SK-N-SH (cell line): ENCODE measurements around the gene FBXO4. TPM values are rescaled to one million over a fixed set of nuclear protein-coding genes. Genes with fewer than 3 reads are reported as not detected.

Experiments
- CTCF ChIA-PET: fragments of 300-600, 350-600 bp; formaldehyde crosslinking; extraction: SDS; loops from one replicate; lab custom pipeline; 2021; lab: Yijun Ruan, JAX
- POLR2A ChIA-PET: fragments of 350-600 bp; sonication (Branson Sonifier 250); formaldehyde crosslinking; extraction: SDS; loops from one replicate; lab custom pipeline; 2020; ENCODE audit warnings: antibody characterized with exemption, inconsistent platforms; lab: Yijun Ruan, JAX
- DNase-seq: peaks from one replicate; pipeline ENCODE4 v3.0.0; 2012
- H2AFZ ChIP-seq: fragments of 200-600 bp; sonication (generic); 2 replicates; pipeline ENCODE4 v1.8.1; 2016; ENCODE audit warnings: antibody characterized with exemption, mild to moderate bottlenecking, low read depth
- H3F3A ChIP-seq: fragments of 200-600 bp; sonication (generic); replicated peaks from 2 replicates; pipeline ENCODE3; 2016; ENCODE audit warnings: antibody characterized with exemption, mild to moderate bottlenecking; ENCODE audit not compliant: insufficient read depth
- H3K27ac ChIP-seq, 2 experiments: fragments of 200-500 bp in 1 of 2; fragments of 200-600 bp in 1 of 2; sonication (Bioruptor generic) in 1 of 2; sonication (generic), shearing (Covaris generic) in 1 of 2; 2 replicates each; pipeline versions ENCODE4 v1.5.1 to v1.6.1; 2014 to 2016; ENCODE audit warnings: low read depth in 2 of 2, inconsistent platforms in 1 of 2, low read length in 1 of 2, mild to moderate bottlenecking in 1 of 2, mixed read lengths in 1 of 2
- H3K27me3 ChIP-seq: fragments of 200-600 bp; sonication (generic), shearing (Covaris generic); 2 replicates; pipeline ENCODE4 v1.6.1; 2016; ENCODE audit warnings: mixed run types; ENCODE audit not compliant: insufficient read depth
- H3K36me3 ChIP-seq, 2 experiments: fragments of 200-500 bp in 1 of 2; fragments of 200-600 bp in 1 of 2; sonication (Bioruptor generic) in 1 of 2; sonication (generic) in 1 of 2; replicated peaks in 1 of 2; 2 replicates each; pipeline versions ENCODE3 to v1.5.1; 2014 to 2016; ENCODE audit warnings: low read length in 1 of 2, mild to moderate bottlenecking in 1 of 2; ENCODE audit not compliant: insufficient read depth in 2 of 2, control insufficient read depth in 1 of 2
- H3K4me1 ChIP-seq, 2 experiments: fragments of 200-500 bp in 1 of 2; fragments of 200-600 bp in 1 of 2; sonication (Bioruptor generic) in 1 of 2; sonication (generic), shearing (Covaris generic) in 1 of 2; 2 replicates each; pipeline versions ENCODE4 v1.5.1 to v1.6.1; 2014 to 2016; ENCODE audit warnings: low read depth in 1 of 2, low read length in 1 of 2, mixed run types in 1 of 2; ENCODE audit not compliant: insufficient read depth in 2 of 2, control insufficient read depth in 1 of 2
- H3K4me2 ChIP-seq: fragments of 200-600 bp; sonication (generic), shearing (Covaris generic); 2 replicates; pipeline ENCODE4 v1.6.1; 2017; ENCODE audit warnings: mixed run types
- H3K4me3 ChIP-seq, 2 experiments: fragments of 200-500 bp in 1 of 2; fragments of 200-600 bp in 1 of 2; sonication (Bioruptor generic) in 1 of 2; sonication (generic), shearing (Covaris generic) in 1 of 2; 2 replicates each; pipeline versions ENCODE4 v1.5.1 to v1.8.1; 2014 to 2016; ENCODE audit warnings: low read depth in 2 of 2, inconsistent platforms in 1 of 2, low read length in 1 of 2, mild to moderate bottlenecking in 1 of 2, mixed read lengths in 1 of 2, moderate library complexity in 1 of 2
- H3K79me2 ChIP-seq: fragments of 200-600 bp; sonication (generic); 2 replicates; pipeline ENCODE4 v1.8.1; 2017; ENCODE audit warnings: mild to moderate bottlenecking; ENCODE audit not compliant: insufficient read depth
- H3K9ac ChIP-seq: fragments of 200-600 bp; sonication (generic); 2 replicates; pipeline ENCODE4 v1.6.1; 2017; ENCODE audit warnings: mixed run types
- H3K9me2 ChIP-seq: fragments of 200-600 bp; sonication (generic); 2 replicates; pipeline ENCODE4 v1.6.1; 2017; ENCODE audit warnings: mixed run types
- H3K9me3 ChIP-seq: fragments of 200-600 bp; sonication (generic); 2 replicates; pipeline ENCODE4 v1.6.1; 2017; ENCODE audit warnings: mixed run types, mild to moderate bottlenecking, moderate library complexity
- H4K20me1 ChIP-seq: fragments of 200-600 bp; sonication (generic); 2 replicates; pipeline ENCODE4 v1.6.1; 2017; ENCODE audit warnings: mild to moderate bottlenecking, mixed run types; ENCODE audit not compliant: insufficient read depth
- CTCF ChIP-seq: fragments of 200-600 bp; sonication (generic); IDR thresholded peaks from 2 replicates; pipeline ENCODE4 v1.6.1; 2017; ENCODE audit warnings: antibody characterized with exemption, mild to moderate bottlenecking, moderate library complexity
- FOSL2 ChIP-seq: IDR thresholded peaks from 2 replicates; pipeline ENCODE4 v1.4.0; 2012; ENCODE audit warnings: low read depth, mild to moderate bottlenecking, moderate library complexity, borderline replicate concordance
- FOXJ3 ChIP-seq: sonication (generic); formaldehyde crosslinking; IDR thresholded peaks from 2 replicates; pipeline ENCODE4 v1.5.1; 2020; ENCODE audit warnings: mild to moderate bottlenecking, missing genetic modification reagents
- FOXM1 ChIP-seq: IDR thresholded peaks from 2 replicates; pipeline ENCODE4 v1.4.0; 2012; ENCODE audit warnings: low read depth, mild to moderate bottlenecking
- GATA2 ChIP-seq: sonication (generic); formaldehyde crosslinking; IDR thresholded peaks from 2 replicates; pipeline ENCODE4 v1.5.0; 2020; ENCODE audit warnings: mild to moderate bottlenecking, missing genetic modification reagents
- MXI1 ChIP-seq: IDR thresholded peaks from 2 replicates; pipeline ENCODE4 v1.6.1; 2012; ENCODE audit warnings: mild to moderate bottlenecking, low read depth, low read length, improper control_type of control experiment
- NFIC ChIP-seq: IDR thresholded peaks from 2 replicates; pipeline ENCODE4 v1.4.0; 2012; ENCODE audit warnings: borderline replicate concordance
- PBX3 ChIP-seq: IDR thresholded peaks from 2 replicates; pipeline ENCODE4; 2012
- RFX5 ChIP-seq: IDR thresholded peaks from 2 replicates; pipeline ENCODE4 v1.6.1; 2012; ENCODE audit warnings: mild to moderate bottlenecking, improper control_type of control experiment, low read length
- RXRA ChIP-seq: IDR thresholded peaks from 2 replicates; pipeline ENCODE4 v1.4.0; 2012; ENCODE audit warnings: low read depth, mild to moderate bottlenecking, borderline replicate concordance
- SIN3A ChIP-seq: IDR thresholded peaks from 2 replicates; pipeline ENCODE4 v1.6.1; 2012; ENCODE audit warnings: low read depth, mild to moderate bottlenecking, low read length, moderate library complexity, borderline replicate concordance
- SMC3 ChIP-seq: IDR thresholded peaks from 2 replicates; pipeline ENCODE4 v1.6.1; 2012; ENCODE audit warnings: low read depth, low read length, improper control_type of control experiment
- USF2 ChIP-seq: fragments of 150-350 bp; IDR thresholded peaks from 2 replicates; pipeline ENCODE4 v1.6.1; 2017; ENCODE audit warnings: antibody characterized with exemption, low read length, low read depth, borderline replicate concordance
- WGBS: methylation state at CpG from one replicate; pipeline ENCODE4 v1.1.6; 2017; ENCODE audit warnings: low lambda C conversion rate; 5-methylcytosine and 5-hydroxymethylcytosine counted together
- polyA plus RNA-seq, 3 experiments: library from polyadenylated mRNA; depleted of rRNA; stranded (reverse); fragments of >200 nt; gene quantifications; 2 replicates each; pipeline ENCODE4 v1.2.3, GENCODE V29; 2012
- TF ChIP-seq, protein P1 (sequence below): fragments of 150-350 bp; IDR thresholded peaks from 2 replicates; pipeline ENCODE4 v1.6.1; 2016; ENCODE audit warnings: mild to moderate bottlenecking, low read depth, low read length
- TF ChIP-seq, protein P2 (sequence below): IDR thresholded peaks from 2 replicates; pipeline ENCODE4 v1.4.0; 2012; ENCODE audit warnings: low read depth, borderline replicate concordance

Gene FBXO4
- polyA plus RNA-seq, 1 of the 3 experiments (the other 2 are of a cell fraction), result 2.9 TPM

DNA sequence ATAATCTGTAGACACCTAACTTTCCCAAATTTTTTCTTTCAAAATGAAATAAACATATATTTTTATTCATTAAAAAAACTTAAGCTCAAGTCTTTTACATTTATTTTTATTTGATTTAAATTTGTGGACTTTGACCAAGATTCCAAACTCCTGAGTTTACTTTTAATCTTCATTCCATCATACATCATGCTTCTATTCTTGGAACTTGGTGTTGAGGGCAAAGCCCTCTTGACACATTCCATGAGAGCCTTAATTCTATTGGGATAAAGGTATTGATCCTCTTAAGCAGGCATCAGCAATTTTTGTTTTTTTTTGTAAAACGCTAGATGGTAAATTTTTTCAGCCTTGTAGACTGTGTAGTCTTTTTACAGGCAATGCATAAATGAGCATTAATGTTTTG is 53.6 kb downstream of the FBXO4 start:
- no peaks in the 10 kb centered on the region for H3F3A ChIP-seq
- no peak overlapping the region for H3K9ac ChIP-seq
- no peak overlapping the region for H3K4me3 ChIP-seq
- no peaks in the 10 kb centered on the region for H3K4me1 ChIP-seq
- WGBS, result 3% methylated on average over 1 of the region's 1 CpG
- H2AFZ ChIP-seq, result no peak overlapping the region
- ChIA-PET POLR2A (no interaction called here), CTCF (interaction anchor here (1.6 kb wide), 1 partner anchor 26 kb away, joined by 6 read pairs; no protein-coding TSS in a partner anchor)
- H3K27me3 ChIP-seq, result no peaks in the 10 kb centered on the region
- no peak for TF ChIP-seq GATA2 (CRISPR knock-in tag)
- TF ChIP-seq USF2, result no peak
- TF ChIP-seq RXRA, result no peak
- TF ChIP-seq, protein P1, sequence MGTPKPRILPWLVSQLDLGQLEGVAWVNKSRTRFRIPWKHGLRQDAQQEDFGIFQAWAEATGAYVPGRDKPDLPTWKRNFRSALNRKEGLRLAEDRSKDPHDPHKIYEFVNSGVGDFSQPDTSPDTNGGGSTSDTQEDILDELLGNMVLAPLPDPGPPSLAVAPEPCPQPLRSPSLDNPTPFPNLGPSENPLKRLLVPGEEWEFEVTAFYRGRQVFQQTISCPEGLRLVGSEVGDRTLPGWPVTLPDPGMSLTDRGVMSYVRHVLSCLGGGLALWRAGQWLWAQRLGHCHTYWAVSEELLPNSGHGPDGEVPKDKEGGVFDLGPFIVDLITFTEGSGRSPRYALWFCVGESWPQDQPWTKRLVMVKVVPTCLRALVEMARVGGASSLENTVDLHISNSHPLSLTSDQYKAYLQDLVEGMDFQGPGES, result no peak
- TF ChIP-seq FOXJ3 (CRISPR knock-in tag), result no peak
- no peak for TF ChIP-seq PBX3
- TF ChIP-seq FOSL2, result no peak
- TF ChIP-seq SMC3, result no peak
- TF ChIP-seq FOXM1, result no peak
- TF ChIP-seq RFX5, result no peak
- TF ChIP-seq SIN3A, result no peak
- TF ChIP-seq, protein P2, sequence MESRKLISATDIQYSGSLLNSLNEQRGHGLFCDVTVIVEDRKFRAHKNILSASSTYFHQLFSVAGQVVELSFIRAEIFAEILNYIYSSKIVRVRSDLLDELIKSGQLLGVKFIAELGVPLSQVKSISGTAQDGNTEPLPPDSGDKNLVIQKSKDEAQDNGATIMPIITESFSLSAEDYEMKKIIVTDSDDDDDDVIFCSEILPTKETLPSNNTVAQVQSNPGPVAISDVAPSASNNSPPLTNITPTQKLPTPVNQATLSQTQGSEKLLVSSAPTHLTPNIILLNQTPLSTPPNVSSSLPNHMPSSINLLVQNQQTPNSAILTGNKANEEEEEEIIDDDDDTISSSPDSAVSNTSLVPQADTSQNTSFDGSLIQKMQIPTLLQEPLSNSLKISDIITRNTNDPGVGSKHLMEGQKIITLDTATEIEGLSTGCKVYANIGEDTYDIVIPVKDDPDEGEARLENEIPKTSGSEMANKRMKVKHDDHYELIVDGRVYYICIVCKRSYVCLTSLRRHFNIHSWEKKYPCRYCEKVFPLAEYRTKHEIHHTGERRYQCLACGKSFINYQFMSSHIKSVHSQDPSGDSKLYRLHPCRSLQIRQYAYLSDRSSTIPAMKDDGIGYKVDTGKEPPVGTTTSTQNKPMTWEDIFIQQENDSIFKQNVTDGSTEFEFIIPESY, result no peak
- no peak for TF ChIP-seq NFIC
- H3K9me2 ChIP-seq, result no peaks in the 10 kb centered on the region
- no peak for DNase-seq
- no peaks in the 10 kb centered on the region for H3K36me3 ChIP-seq
- H4K20me1 ChIP-seq, result no peaks in the 10 kb centered on the region
- no peaks in the 10 kb centered on the region for H3K9me3 ChIP-seq
- H3K27ac ChIP-seq, result no peak overlapping the region
- no peaks in the 10 kb centered on the region for H3K79me2 ChIP-seq
- no peak overlapping the region for H3K4me2 ChIP-seq

GRCh38 chr5:41980396-41980795 is 55.3 kb downstream of the FBXO4 start:
- Histone ChIP-seq H2AFZ (no peak overlapping the region), H4K20me1 (no peaks in the 10 kb centered on the region), H3K4me2 (no peak overlapping the region), H3K27me3 (no peaks in the 10 kb centered on the region), H3K4me3 (no peak overlapping the region), H3K9ac (no peak overlapping the region), H3K9me2 (no peaks in the 10 kb centered on the region), H3K9me3 (no peaks in the 10 kb centered on the region), H3K27ac (no peak overlapping the region), H3K36me3 (no peaks in the 10 kb centered on the region), H3F3A (no peaks in the 10 kb centered on the region), H3K4me1 (no peaks in the 10 kb centered on the region), H3K79me2 (no peaks in the 10 kb centered on the region)
- WGBS, result under 1% methylated on average over 2 of the region's 2 CpGs
- no peak for DNase-seq
- ChIA-PET CTCF (no interaction called here), POLR2A (no interaction called here)
- TF ChIP-seq, protein P2, result no peak
- TF ChIP-seq CTCF (no peak), FOSL2 (no peak), MXI1 (no peak), FOXM1 (no peak)
